VCaP (cell line): ENCODE measurements around the gene CAPN1.
"Not testable (repeated sequence)": the region's sequence is repeated elsewhere in the genome, so short reads cannot be mapped to it uniquely, and the experiment has no call there.

Experiments
- H3K27ac ChIP-seq: fragments of 450-650 bp; 2 replicates; pipeline ENCODE4 v1.5.1; 2017
- TF ChIP-seq, protein P1 (sequence below): fragments of 450-650 bp; conservative IDR thresholded peaks from 2 replicates; pipeline ENCODE4 v1.5.1; 2017; ENCODE audit warnings: mild to moderate bottlenecking, moderate library complexity

Gene CAPN1

DNA sequence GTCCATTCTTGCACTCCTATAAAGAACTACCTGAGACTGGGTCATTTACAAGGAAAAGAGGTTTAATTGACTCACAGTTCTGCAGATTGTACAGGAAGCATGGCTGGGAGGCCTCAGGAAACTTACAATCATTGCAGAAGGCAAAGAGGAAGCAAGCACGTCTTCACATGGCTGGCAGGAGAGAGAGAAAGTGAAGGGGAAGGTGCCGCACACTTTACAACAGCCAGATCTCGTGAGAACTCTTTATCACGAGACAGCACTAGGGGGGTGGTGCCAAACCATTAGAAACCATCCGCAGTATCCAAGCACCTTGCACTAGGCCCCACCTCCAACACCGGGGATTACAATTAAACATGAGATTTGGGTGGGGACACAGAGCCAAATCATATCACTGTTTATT, 60.7 kb downstream of the CAPN1 start:
- no peak overlapping the region for H3K27ac ChIP-seq
- TF ChIP-seq, protein P1, sequence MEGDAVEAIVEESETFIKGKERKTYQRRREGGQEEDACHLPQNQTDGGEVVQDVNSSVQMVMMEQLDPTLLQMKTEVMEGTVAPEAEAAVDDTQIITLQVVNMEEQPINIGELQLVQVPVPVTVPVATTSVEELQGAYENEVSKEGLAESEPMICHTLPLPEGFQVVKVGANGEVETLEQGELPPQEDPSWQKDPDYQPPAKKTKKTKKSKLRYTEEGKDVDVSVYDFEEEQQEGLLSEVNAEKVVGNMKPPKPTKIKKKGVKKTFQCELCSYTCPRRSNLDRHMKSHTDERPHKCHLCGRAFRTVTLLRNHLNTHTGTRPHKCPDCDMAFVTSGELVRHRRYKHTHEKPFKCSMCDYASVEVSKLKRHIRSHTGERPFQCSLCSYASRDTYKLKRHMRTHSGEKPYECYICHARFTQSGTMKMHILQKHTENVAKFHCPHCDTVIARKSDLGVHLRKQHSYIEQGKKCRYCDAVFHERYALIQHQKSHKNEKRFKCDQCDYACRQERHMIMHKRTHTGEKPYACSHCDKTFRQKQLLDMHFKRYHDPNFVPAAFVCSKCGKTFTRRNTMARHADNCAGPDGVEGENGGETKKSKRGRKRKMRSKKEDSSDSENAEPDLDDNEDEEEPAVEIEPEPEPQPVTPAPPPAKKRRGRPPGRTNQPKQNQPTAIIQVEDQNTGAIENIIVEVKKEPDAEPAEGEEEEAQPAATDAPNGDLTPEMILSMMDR = no peak

DNA sequence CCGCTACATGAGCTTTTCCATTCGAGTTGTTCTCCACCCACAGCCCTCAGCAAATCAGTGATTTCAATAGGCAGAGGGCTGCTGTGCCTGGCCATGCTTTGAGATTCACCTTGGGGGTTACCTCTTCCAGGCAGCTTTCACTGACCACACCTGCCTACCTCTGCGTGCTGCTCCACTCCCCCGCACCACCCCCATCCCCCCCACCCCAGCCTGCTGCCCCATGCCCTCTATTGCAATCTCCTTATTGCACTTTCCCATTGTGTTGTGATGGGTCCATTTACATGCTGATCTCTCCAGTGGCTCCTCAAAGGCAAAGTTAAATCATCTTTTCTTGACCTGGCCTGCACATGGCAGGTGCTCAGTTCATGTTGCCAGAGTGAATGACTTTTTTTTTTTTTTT, 62.1 kb downstream of the CAPN1 start:
- TF ChIP-seq, protein P1 = no peak
- no peak overlapping the region for H3K27ac ChIP-seq

DNA sequence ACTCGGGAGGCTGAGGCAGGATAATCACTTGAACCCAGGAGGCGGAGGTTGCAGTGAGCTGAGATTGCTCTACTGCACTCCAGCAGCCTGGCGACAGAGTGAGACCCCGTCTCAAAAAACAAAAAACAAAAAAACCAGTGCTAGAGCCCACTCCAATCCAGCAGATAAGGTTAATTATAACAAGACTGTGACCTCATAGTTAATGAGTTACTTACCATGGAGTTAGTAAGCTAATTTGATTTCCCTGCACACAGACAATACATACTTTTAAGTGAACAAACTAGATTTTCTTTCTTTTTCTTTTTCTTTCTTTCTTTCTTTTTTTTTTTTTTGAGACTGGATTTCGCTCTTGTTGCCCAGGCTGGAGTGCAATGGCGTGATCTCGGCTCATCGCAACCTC, 63.3 kb downstream of the CAPN1 start:
- H3K27ac ChIP-seq = not testable (repeated sequence)

DNA sequence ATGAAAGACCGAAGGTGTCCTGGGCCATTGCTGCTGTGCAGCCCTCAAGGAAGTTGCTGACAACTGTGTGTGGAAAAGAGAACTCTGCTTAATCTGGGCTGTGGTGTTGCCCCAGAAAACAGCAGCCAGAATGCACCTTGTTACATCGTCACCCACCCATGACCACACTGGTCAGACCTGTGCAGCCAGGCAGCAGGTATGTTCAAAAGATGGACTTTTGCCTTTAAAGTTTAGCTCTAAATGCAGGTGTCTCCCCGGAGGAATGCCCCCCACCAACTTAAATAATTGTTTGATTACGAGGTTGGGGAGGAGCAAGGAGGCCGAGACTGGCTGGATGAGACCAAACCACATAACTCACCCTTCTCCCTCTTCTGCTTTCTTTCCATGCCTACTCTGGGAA, 64.8 kb downstream of the CAPN1 start:
- H3K27ac ChIP-seq = no peak overlapping the region
- TF ChIP-seq, protein P1 = no peak

DNA sequence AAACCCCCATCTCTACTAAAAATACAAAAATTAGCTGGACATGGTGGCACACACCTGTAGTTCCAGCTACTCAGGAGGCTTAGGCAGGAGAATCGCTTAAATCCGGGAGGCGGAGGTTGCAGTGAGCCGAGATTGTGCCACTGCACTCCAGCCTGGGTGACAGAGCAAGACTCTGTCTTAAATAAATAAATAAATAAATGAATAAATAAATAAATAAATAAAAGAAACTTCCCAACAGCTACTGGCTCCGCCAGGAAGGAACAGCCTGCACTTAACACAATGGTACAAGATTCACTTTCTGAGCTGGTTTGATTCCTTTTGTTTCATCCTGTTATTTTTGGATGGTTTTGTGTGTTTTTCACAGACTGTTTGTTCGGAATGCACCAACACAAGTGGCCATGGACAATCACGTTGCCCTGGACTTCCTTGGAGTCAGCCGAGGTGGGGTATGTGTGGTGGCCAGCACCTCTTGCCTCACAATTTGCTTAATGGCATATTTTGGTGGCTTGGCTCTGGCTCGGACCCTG, 66.5 kb downstream of the CAPN1 start:
- not testable (repeated sequence) for H3K27ac ChIP-seq

DNA sequence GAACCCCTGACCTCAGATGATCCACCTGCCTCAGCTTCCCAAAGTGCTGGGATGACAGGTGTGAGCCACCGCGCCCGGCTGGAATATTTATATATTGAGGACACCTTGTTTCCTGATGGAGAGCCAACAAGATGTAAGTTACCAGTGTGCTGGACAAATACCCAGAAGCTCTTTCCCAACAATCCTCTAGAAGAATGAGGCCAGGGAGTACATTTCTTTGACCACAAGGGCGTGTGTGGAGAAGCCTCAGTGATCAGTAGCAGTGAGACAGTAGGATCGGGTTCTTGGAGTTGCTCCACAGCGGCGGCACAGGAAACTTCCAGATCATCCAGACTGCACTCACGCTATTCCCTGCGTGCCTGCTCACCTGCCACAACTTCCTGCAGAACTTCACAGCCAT, 69.7 kb downstream of the CAPN1 start:
- TF ChIP-seq, protein P1 = no peak
- no peak overlapping the region for H3K27ac ChIP-seq

DNA sequence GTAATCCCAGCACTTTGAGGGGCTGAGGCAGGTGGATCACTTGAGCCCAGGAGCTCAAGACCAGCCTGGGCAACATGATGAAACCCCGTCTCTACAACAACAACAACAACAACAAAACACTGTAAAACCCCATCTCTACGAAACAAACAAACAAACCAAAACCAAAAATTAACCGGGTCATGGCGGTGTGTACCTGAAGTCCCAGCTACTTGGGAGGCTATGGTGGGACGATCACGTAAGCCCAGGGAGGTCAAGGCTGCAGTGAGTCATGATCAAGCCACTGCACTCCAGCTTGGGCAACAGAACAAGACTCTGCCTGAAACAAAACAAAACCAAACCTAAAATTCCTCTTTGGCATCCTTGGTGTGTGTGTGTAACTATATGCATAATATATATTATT, 73.0 kb downstream of the CAPN1 start:
- no peak overlapping the region for H3K27ac ChIP-seq
- TF ChIP-seq, protein P1 = no peak

DNA sequence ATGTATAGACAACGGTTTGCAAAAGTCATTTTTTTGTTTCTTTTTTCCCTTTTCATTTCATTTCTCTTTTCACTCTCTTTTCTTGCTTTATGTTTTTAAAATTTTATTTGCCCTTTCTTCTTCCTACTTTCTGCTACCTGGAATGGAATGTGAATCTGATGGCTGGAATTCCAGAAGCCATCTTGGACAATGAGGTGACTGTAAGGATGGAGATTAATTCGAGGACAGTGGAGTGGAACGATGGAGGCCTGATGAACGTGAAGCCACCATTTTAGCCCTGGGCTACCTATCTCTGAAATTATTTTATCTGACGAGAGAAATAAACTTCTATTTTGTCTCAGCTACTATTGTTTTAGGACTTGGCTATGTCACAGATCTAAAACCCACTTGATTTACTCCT, 77.3 kb downstream of the CAPN1 start:
- H3K27ac ChIP-seq = no peak overlapping the region
- TF ChIP-seq, protein P1 = no peak

DNA sequence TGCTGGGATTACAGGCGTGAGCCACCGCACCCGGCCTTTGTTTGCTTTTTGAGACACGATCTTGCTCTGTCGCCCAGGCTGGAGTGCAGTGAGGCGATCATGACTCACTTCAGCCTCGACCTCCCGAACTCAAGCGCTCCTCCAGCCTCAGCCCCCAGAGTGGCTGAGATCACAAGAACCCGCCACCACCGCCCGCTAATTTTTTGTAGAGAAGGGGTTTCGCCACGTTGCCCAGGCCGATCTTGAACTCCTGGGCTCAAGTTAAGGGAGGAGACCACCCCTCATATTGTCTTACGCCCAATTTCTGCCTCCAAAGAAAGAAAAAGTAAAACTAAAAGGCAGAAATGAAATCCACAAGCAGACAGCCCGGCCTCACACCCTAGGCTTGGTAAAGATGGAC, 78.6 kb downstream of the CAPN1 start:
- TF ChIP-seq, protein P1 = no peak

More for the DNA sequence above, 78.6 kb downstream of the CAPN1 start:
- H3K27ac ChIP-seq = no peak overlapping the region
